Endothelial cell of umbilical vein (primary cell): ENCODE data around the gene VSTM2A.

Source experiments
- FOS ChIP-seq: IDR thresholded peaks from 2 replicates; pipeline ENCODE4 v1.6.1; 2011; ENCODE audit warnings: mild to moderate bottlenecking, low read length, moderate library complexity, borderline replicate concordance; ENCODE audit not compliant: insufficient read depth
- GATA2 ChIP-seq: IDR thresholded peaks from 2 replicates; pipeline ENCODE4 v1.7.0; 2011; ENCODE audit warnings: low read depth, mild to moderate bottlenecking, moderate library complexity, mixed read lengths, low read length; ENCODE audit not compliant: insufficient read length, insufficient read depth
- MYC ChIP-seq: IDR thresholded peaks from one replicate; pipeline ENCODE4 v1.6.1; 2011; ENCODE audit warnings: mild to moderate bottlenecking, low read depth, low read length
- POLR2A ChIP-seq: IDR thresholded peaks from 2 replicates; pipeline ENCODE4 v1.6.1; 2012; ENCODE audit warnings: low read depth, mild to moderate bottlenecking, control low read depth, low read length
- TF ChIP-seq, protein P1 (sequence below), 2 donors: IDR thresholded peaks; 1 replicate in 1 of 2; 2 replicates in 1 of 2; pipeline ENCODE4 v1.5.1; 2011; ENCODE audit warnings: low read length in 2 of 2, mild to moderate bottlenecking in 2 of 2, moderate library complexity in 2 of 2, control low read depth in 1 of 2, inconsistent platforms in 1 of 2, low read depth in 1 of 2; ENCODE audit not compliant: insufficient read depth in 1 of 2; ENCODE audit errors: extremely low read depth in 1 of 2

DNA sequence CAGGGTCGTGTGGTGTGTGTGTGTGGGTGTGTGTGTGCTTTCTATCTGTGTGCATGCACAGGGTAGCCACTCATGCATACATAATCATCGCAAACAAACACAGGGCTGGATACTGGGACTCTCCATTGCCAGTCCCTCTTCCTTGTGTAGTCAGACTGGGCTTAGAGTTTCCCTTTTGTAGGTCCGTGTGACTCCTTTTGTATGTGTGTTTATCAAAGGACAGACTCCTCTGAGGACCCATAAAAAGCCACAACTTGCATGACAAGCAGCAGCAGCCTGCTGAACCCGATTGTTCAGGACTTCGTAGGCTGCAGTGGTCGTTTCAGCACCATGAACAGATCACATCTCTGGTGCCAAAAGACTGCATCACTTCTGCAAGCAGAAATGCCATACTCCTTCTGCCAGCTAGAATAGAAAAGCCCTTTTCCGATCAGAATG is 895 bp downstream of the VSTM2A start:
- TF ChIP-seq POLR2A (no peak), FOS (no peak), GATA2 (no peak), MYC (no peak)
- TF ChIP-seq, protein P1, sequence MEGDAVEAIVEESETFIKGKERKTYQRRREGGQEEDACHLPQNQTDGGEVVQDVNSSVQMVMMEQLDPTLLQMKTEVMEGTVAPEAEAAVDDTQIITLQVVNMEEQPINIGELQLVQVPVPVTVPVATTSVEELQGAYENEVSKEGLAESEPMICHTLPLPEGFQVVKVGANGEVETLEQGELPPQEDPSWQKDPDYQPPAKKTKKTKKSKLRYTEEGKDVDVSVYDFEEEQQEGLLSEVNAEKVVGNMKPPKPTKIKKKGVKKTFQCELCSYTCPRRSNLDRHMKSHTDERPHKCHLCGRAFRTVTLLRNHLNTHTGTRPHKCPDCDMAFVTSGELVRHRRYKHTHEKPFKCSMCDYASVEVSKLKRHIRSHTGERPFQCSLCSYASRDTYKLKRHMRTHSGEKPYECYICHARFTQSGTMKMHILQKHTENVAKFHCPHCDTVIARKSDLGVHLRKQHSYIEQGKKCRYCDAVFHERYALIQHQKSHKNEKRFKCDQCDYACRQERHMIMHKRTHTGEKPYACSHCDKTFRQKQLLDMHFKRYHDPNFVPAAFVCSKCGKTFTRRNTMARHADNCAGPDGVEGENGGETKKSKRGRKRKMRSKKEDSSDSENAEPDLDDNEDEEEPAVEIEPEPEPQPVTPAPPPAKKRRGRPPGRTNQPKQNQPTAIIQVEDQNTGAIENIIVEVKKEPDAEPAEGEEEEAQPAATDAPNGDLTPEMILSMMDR (IDR thresholded peaks at IDR 0.05; ENCODE audit: extremely low read depth in 1 of 2, insufficient read depth in 1 of 2, low read depth in 1 of 2, low read length in 2 of 2), result no peak
